SK-N-SH (cell line): ENCODE results near the gene CHCHD3.

Experiments used
- CTCF ChIP-seq: fragments of 200-600 bp; sonication (generic); IDR thresholded peaks from 2 replicates; pipeline ENCODE4 v1.6.1; 2017; ENCODE audit warnings: antibody characterized with exemption, mild to moderate bottlenecking, moderate library complexity
- MAX ChIP-seq: IDR thresholded peaks from 2 replicates; pipeline ENCODE4 v1.4.0; 2012; ENCODE audit warnings: low read depth

GRCh38 chr7:132819648-132820047 is 262.2 kb downstream of the CHCHD3 start:
- TF ChIP-seq MAX (no peak), CTCF (no peak)
